ENCODE measurements around the gene GRK2.
A peak's percentile ranks its signal among the peaks of the same experiment; 100 is the strongest.

The GRK2 gene

GRCh38 chr11:67270256-67271204 lies 4.3 kb downstream of the GRK2 start:
- DNase-seq (ENCODE audit: low read depth, low spot score): peak; percentile 71

GRCh38 chr11:67271205-67271540 lies 4.9 kb downstream of the GRK2 start:
- DNase-seq (ENCODE audit: low read depth, low spot score): no peak

- DNase-seq (ENCODE audit: low read depth, low spot score): no peak
These were observed 5.4 kb downstream of the GRK2 start for GRCh38 chr11:67271541-67272284.

- no peak for DNase-seq (ENCODE audit: low read depth, low spot score)
These were observed 6.3 kb downstream of the GRK2 start for GRCh38 chr11:67272327-67273259.

GRCh38 chr11:67273260-67273990 lies 7.2 kb downstream of the GRK2 start:
- no peak for DNase-seq (ENCODE audit: low read depth, low spot score)

GRCh38 chr11:67274768-67275605 lies 8.7 kb downstream of the GRK2 start:
- DNase-seq (ENCODE audit: low read depth, low spot score): no peak

GRCh38 chr11:67275606-67276409 lies 9.5 kb downstream of the GRK2 start:
- no peak for DNase-seq (ENCODE audit: low read depth, low spot score)

- DNase-seq (ENCODE audit: low read depth, low spot score): no peak
These were observed 10.5 kb downstream of the GRK2 start for GRCh38 chr11:67276781-67277230.

- peak; percentile 50 for DNase-seq (ENCODE audit: low read depth, low spot score)
These were observed 11.1 kb downstream of the GRK2 start for GRCh38 chr11:67277231-67277961.

- DNase-seq (ENCODE audit: low read depth, low spot score): no peak
These were observed 12.1 kb downstream of the GRK2 start for GRCh38 chr11:67278135-67278938.

GRCh38 chr11:67278939-67279588 lies 12.8 kb downstream of the GRK2 start:
- DNase-seq (ENCODE audit: low read depth, low spot score): no peak

- DNase-seq (ENCODE audit: low read depth, low spot score): no peak
These were observed 13.5 kb downstream of the GRK2 start for GRCh38 chr11:67279589-67280340.

- DNase-seq (ENCODE audit: low read depth, low spot score): no peak
These were observed 14.1 kb downstream of the GRK2 start for GRCh38 chr11:67280341-67280787.

- no peak for DNase-seq (ENCODE audit: low read depth, low spot score)
These were observed 14.7 kb downstream of the GRK2 start for GRCh38 chr11:67280788-67281551.

- no peak for DNase-seq (ENCODE audit: low read depth, low spot score)
These were observed 15.4 kb downstream of the GRK2 start for GRCh38 chr11:67281552-67282150.

All from iPS DF 19.7 (cell line).